ENCODE data around the gene FBXO28.
A peak's percentile ranks its signal among the peaks of the same experiment; 100 is the strongest.
"Not testable (repeated sequence)": the region's sequence is repeated elsewhere in the genome, so short reads cannot be mapped to it uniquely, and the experiment has no call there.

Gene FBXO28, protein sequence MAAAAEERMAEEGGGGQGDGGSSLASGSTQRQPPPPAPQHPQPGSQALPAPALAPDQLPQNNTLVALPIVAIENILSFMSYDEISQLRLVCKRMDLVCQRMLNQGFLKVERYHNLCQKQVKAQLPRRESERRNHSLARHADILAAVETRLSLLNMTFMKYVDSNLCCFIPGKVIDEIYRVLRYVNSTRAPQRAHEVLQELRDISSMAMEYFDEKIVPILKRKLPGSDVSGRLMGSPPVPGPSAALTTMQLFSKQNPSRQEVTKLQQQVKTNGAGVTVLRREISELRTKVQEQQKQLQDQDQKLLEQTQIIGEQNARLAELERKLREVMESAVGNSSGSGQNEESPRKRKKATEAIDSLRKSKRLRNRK

DNA sequence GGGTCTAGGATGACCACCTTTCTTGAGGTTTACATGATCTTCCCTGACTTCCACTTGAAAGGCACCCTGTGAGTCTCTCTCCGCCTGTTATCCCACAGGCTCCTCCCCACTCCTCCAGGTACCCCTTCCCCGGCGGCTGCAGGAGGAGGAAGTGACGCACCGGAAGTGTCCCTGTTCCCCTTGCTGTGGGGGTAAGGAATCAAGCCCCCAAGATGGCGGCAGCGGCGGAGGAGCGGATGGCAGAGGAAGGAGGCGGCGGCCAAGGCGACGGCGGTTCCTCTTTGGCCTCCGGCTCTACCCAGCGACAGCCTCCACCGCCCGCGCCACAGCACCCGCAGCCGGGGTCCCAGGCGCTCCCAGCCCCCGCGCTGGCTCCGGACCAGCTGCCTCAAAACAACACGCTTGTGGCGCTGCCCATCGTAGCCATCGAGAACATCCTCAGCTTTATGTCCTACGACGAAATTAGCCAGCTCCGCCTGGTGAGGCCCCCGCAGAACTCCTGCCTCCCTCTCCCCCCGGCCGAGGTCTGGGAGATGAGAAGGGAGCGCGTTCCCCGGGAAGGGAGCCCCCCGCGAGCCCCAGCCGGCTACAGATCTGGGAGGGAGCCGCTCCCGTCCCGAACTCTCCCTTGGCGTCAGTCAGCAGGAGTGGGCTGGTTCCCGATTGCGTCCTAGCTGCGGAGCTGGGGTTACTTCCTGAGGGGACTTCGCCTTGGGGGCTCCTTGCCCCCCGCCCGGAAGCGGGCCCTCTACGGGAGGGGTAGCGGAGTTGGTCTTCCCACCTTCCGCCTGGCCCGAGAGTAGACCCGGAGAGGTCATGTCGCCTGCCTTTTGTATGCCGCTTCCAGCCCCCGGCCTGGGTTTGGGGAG, at the start of gene FBXO28:
TSS of gene FBXO28 (plus strand) at position 194 of the 869 bp plus-strand sequence. CDS start at position 213, 19 bp downstream.
- DNase-seq, result peak; percentile 86

- DNase-seq, result no peak
Observed at GRCh38 chr1:224064150-224064549, 49.8 kb upstream of the FBXO28 start.

- DNase-seq, result no peak
Observed at GRCh38 chr1:224065455-224065854, 48.5 kb upstream of the FBXO28 start.

GRCh38 chr1:224067207-224067606, 46.7 kb upstream of the FBXO28 start:
- DNase-seq, result no peak

- no peak for DNase-seq
Observed at GRCh38 chr1:224067621-224068457, 46.1 kb upstream of the FBXO28 start.

GRCh38 chr1:224068458-224069072, 45.3 kb upstream of the FBXO28 start:
- no peak for DNase-seq

- DNase-seq, result no peak
Observed at GRCh38 chr1:224069138-224069537, 44.8 kb upstream of the FBXO28 start.

DNA sequence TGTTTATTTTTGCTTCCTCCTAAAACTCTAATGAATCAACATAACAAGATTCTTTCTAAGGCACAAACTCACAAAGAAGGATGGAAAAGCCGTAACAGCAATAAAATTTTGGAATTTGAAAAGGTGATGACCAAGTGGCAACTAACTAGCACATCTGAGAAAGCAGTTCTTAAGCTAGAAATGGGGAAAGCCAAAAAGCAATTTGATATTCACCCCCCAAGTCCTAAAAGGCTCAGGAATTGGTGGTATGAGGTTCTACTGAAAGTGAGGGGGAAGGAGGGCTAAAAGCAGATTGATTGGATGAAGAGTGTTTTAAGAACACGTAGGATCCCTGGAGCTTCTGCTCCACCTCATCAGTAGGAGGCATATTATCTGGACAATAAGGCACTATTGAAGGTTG, 43.4 kb upstream of the FBXO28 start:
- DNase-seq, result no peak

DNA sequence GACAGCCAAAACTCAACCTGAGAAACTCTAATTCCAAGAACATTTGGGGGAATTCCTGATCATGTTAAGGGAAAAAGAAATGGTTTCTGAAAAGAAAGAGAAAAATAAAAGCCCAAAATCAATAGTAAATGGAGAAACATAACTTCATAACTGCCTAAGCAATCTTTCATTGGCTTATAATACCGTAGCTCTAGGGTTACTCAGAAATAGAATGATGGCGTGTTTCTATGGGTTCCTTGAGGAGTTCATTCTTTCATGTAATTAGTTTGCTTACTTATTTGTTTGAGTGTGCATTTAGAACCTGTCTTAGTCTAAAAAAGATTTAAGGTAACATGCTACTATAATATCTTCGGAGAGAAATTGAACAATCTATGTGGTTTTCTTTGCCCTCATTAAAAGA, 37.5 kb upstream of the FBXO28 start:
- DNase-seq, result no peak

DNA sequence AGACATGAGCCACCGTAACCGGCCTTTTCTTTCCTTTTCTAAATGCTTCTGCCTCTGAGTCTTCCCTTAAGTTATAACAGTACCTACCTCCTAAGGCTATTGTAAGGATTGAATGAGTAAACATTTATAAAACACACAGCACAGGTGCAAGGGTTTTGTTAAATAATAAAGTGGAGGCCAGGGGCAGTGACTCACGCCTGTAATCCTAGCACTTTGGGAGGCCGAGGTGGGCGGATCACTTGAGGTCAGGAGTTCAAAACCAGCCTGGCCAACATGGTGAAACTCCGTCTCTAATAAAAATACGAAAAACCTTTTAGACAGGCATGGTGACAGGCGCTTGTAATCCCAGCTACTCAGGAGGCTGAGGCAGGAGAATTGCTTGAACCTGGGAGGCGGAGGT, 34.3 kb upstream of the FBXO28 start:
- DNase-seq, result not testable (repeated sequence)

DNA sequence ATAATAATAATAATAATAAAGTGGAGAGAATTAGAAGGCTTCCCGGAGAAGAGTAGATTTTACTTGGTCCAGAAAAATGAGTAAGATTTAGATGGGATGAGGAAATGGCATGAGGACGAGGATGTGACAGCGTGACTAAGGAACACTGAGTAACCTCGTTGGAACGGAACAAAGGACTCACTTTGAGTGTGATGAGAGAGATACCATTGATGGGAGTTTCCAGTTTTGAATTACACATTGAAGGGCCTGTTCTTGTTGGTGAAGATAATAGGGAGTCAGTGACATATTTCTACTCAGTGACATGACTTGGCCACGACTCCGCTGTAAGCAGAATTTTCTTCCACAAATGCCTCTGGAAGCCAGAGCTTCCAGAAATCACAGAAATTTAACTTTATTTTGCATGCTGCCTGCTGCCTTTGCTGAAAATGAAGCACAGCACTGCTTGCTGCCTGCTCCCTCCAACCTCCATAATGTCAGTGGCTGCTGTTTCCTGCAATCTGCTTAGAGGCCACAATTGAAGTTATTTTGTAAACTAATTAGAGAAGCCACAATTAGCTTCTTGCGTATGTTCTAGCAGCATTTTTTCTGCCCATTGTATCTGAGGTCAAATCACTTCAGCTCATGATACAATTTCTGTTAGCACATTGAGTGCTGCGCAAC, 33.7 kb upstream of the FBXO28 start:
- no peak for DNase-seq

DNA sequence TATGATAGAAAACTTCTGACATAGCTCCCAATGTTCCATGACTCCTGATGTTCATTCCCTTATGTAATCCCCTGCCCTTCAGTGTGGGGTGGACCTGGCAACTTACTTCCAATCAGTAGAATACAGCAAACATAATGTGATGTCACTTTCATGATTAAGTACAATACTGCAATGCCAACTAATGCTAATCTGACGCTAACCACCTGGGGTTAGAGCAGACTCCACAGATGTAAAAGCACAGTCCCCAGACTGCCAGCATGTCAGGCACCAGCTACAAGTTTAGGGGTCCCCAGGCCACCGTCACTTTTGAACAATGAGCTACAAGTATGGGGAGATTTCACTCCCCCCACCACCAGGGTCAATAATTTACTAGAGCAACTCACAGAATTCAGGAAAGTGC, 32.3 kb upstream of the FBXO28 start:
- DNase-seq, result no peak

- no peak for DNase-seq
Observed at GRCh38 chr1:224082146-224082545, 31.8 kb upstream of the FBXO28 start.

GRCh38 chr1:224084867-224085266, 29.0 kb upstream of the FBXO28 start:
- DNase-seq, result no peak

DNA sequence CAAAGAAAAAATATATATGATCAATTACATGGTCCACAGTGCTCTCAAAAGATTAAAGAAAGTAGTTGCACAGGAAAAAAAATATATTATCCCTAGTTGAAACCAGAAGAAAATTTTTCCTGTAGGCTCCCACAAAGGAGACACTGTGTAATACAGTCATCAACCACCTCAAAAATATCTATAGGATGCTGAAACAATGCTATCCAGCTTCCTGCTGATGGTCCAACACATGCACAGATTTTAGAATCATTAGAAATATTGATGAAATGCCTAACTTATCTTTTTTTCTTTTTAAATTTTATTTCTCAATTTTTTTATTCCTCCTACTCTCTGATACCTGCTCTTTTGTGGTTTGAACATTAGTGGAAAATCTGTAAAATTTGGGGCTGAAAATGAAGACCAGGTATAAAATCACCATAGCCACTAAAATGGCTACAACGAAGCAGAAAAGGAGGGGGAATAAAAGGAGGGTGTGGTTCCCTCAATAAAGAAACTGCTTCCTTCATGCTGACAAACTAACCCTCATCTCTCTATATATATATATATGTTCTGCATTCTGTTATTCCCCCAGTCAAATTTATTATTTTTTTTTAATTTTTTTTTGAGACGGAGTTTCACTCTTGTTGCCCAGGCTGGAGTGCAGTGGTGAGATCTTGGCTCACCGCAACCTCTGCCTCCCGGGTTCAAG, 28.3 kb upstream of the FBXO28 start:
- DNase-seq, result no peak

DNA sequence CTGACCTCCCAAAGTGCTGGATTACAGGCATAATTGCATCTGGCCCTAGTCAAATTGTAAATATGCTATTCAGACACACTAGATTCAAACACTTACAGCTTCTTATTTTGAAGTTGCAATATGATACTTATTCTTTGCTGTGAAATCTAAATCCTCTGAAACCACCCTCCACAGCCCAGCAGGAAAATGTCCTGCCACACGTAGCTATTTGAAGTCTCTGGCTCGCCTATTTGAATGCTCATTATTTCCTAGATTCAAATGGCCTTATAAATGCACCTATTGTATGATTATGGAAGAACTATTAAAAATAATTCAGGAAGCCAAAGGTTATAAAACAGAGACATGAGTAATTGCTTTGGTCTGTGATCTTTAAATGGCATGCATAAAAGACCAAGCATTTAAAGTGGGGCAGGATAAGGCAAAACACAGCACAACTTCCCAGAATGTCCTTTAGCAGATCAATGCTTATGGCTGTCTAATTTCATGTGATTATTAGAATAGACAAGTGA, 26.6 kb upstream of the FBXO28 start:
- no peak for DNase-seq

DNA sequence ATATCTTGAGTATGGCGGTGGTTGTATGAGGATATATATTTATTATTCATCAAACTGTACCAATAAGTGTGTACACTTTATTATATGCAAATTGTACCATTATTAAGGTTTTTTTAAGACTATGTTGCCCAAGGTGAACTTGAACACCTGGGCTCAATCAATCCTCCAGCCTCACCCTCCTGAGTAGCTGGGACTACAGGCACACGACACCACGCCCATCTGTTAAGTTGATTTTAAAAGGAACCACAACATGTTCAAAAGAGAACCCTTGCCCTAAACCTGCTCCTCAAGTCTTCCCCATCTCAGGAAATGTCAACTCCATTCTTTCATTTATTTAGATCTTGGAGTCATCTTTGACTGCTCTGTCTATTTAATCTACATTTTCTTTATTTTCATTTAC, 24.3 kb upstream of the FBXO28 start:
- no peak for DNase-seq

- no peak for DNase-seq
Observed at GRCh38 chr1:224090116-224090515, 23.8 kb upstream of the FBXO28 start.

GRCh38 chr1:224092111-224092510, 21.8 kb upstream of the FBXO28 start:
- no peak for DNase-seq

DNA sequence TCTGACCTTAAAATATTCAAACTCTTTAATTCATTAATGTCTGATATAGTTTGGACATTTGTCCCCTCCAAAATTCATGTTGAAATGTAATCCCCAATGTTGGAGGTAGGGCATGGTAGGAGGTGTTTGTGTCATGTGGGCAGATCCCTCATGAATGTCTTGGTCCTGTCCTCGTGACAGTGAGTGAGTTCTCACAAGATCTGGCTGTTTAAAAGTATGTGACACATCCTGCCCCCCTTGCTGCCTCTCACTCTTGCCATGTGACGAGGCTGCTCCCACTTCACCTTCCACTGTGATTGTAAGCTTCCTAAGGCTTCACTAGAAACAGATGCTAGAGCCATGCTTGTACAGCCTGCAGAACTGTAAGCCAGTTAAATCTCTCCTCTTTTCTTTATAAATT, 21.3 kb upstream of the FBXO28 start:
- DNase-seq, result no peak

GRCh38 chr1:224095339-224095738, 18.6 kb upstream of the FBXO28 start:
- no peak for DNase-seq
